ENCODE data around the gene SHCBP1L. TPM values are rescaled to one million over a fixed set of nuclear protein-coding genes. Genes with fewer than 3 reads are reported as not detected.

The SHCBP1L gene
- 0.26 TPM in 1 of 2 replicates, not detected in the other for total RNA-seq

GRCh38 chr1:182952677-182953444, at the start of gene SHCBP1L:
SHCBP1L (minus strand) TSS chr1:182953166; CDS start chr1:182953133, 33 bp downstream.

Other genes with a start within 250 kb of the SHCBP1L start
- 0.24 and 0.52 TPM in 2 replicates for gene NPL, start 163.4 kb downstream of the SHCBP1L start, total RNA-seq
- 73.1 and 98.9 TPM in 2 replicates for gene DHX9, start 113.8 kb downstream of the SHCBP1L start, total RNA-seq
- gene LAMC1, start 70.3 kb upstream of the SHCBP1L start, total RNA-seq = 295 and 300 TPM in 2 replicates
- 5.4 and 113 TPM in 2 replicates for gene LAMC2, start 233.1 kb upstream of the SHCBP1L start, total RNA-seq